Medulla oblongata (tissue), 1 donor: ENCODE data around the gene STAT5B.
A peak's percentile ranks its signal among the peaks of the same experiment; 100 is the strongest.
"Not testable (repeated sequence)": the region's sequence is repeated elsewhere in the genome, so short reads cannot be mapped to it uniquely, and the experiment has no call there.

Experiments used
- DNase-seq: peaks from one replicate; pipeline ENCODE4 v3.0.0-alpha.2; 2015; ENCODE audit errors: extremely low spot score

Gene STAT5B

GRCh38 chr17:42193969-42194899, 82.0 kb downstream of the STAT5B start, which contains the start of gene GHDC:
Gene GHDC, minus strand, starts transcription at chr17:42194494. Its CDS starts 913 bp downstream, at chr17:42193581.
- DNase-seq = peak; percentile 95

DNA sequence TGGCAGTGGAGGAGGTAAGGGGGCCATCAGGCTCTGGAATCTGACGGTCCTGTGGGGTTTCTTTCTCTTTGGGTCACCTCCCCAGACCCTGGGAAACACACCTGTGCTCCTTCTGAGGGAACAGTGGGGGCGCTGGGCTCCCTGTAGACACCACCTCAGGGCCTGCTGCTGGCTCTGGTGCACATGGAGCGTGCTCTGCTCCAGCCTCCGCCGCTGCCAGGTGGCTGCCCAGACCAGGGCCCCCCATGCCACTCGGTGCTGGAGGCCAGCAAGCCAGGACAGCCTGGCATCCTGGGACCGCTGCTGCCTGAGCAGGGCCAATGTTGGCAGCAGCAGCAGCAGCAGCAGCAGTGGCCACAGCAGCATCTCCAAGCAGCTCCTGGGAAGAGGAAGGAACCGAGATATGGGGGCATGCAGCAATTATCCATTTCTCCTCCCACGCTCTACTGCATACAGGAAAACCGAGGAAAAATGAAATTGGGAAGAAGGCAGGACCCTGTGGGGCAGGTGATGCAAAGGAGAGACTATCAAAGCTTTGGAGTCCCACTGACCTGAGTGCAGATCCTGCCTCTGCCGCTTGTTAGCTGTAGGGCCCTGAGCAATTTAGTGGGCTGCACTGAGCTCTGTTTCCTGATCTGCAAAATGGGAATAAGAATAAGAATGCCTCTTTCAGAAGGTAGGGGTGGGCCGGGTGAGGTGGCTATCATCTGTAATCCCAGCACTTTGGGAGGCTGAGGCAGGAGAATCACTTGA, 82.8 kb downstream of the STAT5B start:
- no peak for DNase-seq

DNA sequence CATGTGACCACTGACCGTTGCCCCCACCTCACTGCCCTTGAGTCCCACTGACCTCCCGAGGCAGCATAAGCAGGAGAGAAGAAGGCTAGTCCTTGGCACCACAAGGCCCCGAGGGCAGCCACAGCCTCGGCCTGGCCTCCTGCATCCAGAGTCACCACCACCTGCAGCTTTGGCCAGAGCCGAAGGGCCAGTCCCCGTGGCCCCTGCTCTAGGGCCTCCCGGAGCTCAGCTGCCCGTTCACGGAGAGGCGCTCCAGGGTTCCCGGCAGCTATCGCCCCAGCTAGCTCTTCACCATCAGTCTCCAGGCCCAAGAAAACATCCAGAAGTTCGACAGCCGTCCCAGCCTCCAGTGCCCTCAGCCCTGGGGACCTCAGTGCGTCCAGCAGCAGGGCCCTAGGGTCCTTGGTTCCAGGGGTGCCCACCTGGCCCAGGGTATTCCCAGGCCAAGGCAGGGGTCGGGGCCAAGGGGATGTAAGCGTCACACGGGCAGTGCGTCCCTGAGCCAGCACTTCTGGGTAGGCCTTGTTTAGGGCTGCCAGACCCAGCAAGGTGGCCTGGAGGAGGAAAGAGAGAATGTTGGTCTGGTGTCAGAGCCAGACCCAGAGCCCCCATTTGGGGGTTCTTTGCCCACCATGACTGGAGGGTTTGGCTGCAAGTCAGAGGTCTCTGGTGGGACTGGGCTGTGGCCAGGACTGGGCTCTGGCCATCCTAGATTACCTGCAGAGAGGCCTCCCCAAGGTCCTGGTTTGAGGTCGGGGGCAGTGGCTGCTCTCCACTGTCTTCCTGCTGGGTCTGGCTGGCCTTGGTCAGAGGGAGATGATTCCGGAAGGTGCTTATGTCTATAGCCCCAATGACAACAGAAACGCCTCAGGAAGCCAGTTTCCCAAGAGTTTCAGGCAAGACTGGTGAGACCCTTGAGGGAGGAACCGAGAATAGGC, 83.7 kb downstream of the STAT5B start:
- no peak for DNase-seq

GRCh38 chr17:42191275-42191608, 84.9 kb downstream of the STAT5B start:
- DNase-seq = no peak

DNA sequence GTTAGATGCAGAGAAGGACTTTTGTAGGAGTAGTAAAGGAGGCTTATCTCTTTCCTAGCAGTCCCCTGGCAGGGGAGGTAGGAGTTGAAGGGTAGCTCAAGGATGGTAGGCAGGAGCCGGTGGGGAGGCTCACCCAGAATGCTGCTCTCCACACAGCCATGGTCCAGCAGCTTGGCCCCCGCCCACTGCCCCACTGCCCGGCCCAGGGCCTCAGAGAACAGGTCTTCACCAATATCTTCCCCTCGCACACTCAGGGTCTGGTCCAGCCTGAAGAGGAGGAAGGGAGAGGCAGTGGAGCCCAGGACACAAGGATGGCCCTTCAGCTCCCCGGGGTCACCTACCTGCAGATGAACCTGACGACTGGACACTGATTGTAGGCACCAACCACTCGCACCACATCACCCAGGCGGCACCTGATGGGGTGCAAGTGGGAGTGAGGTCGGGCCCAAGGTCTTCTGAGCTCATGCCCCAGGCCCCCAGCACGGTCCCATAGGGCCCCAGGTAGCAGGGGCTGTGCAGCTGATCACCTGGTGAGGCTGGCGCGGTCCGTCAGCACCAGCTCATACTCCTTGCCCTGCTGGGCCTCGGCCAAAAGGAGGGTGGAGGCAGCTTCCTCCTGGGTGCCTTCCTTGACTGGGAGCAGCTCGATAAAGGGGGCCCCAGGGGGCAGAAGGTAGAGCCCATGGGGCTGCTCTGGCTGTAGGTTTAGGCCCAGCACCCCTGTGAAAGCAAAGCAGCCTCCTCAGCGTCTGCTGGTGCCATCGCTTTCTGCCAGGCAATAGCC, 85.5 kb downstream of the STAT5B start:
- no peak for DNase-seq

- no peak for DNase-seq
Measured at GRCh38 chr17:42189651-42189965, 86.6 kb downstream of the STAT5B start.

DNA sequence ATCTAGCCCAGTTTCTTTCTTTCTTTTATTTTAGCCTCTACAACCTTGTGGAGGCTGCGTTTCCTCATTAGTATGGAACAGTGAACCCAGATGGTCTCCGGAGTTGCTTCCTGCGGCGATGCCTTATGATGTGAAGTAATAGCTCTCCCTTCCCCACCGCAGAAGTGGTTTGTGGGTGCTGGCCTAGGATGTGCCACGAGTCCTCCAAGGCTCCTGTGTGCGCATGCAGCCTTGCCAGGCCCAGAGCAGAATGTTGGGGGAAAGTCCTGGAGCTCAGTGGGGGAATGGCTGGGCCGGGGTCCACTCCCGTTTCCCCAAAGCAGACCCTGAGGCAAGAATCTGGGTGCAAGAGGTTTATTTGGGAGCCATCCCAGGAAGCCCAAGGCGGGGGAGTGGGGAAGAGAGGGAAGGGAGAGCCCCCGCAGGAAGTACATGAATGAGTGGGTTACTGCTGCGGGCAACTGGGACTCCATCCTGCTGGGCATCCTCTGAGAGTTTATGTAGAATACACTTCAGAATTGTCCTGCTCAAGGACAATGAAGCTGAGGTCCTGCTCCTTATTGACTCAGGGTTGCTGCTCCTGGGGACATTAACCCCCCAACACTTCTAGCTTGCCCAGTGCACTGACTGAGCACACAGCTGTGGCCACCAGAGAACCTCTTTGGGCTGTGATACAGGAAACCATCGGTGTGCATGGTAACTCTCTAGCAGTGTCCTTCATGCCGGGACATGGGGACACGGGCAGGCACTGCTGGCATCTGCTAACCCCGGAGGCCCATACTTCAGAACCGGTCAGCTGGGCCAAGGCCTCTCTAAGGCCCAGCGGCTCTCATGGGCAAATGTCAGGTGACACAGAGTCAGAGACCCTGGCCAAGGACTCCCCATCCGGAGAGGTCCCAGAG, 87.2 kb downstream of the STAT5B start:
- peak; percentile 34 for DNase-seq

DNA sequence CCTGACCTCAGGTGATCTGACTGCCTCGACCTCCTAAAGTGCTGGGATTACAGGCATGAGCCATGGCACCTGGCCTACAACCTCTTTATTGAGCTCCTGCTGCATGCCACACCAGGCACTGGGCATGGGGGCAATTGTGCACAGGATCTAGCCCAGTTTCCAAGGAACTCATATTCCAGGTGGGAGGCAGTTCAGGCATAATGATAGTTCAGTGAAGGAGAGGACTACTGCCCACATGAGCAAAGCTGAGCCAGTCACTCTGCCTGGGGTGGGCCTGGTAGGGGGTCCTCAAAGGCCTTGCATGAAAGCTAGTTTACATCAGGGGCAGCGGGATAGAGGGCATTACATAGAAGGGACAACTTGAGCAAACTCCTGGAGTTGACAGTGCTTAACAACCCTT, 88.4 kb downstream of the STAT5B start:
- no peak for DNase-seq

- not testable (repeated sequence) for DNase-seq
Measured at GRCh38 chr17:42186191-42186590, 90.0 kb downstream of the STAT5B start.

- DNase-seq = no peak
Measured at GRCh38 chr17:42185621-42185930, 90.6 kb downstream of the STAT5B start.

DNA sequence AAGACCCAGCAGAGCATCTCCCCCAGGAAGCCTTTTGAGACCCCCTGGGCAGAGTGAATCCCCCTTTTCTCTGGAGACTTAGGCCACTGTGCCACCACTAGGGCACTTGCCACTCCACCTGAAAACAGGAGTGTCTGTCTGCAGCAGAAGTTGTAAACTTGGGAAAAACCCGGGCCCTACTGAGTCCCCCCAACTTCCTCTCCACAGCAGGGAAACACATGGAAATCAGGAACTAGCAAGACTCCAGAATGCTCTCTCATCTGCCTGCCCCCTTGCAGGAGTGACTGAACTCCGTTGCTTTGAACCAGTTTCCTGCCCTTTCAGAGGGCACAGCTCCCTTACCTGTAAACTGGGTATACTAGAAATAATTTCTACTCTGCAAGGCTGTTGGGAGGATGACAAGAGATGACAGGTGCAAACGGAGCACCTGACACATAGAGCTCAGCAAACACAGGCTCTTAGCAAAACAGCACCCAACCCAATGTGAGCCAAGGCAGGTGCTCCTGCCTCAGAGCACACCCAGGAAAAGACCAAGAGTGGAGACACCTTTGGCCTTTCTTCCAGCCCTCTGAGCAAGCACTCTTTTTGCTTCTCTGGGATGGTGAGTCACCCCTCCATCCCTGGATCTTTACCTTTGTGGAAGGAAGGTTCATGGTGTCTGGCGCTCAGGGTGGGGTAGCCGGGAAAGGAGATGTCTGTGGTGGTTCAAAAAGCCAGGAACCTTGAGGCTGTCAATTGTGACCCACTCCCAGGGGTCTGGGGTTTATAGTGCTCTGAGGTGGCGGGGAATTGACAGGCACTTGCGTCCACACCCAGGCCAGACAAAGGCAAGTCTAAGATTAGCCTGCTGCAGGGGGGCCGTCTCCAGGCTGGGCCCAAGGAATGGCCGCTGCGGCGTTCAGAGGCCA, 91.2 kb downstream of the STAT5B start, which contains the start of gene HCRT:
HCRT (minus strand) TSS at position 740 of the 908 bp plus-strand sequence; CDS start at position 653, 87 bp downstream.
- peak; percentile 39 for DNase-seq

DNA sequence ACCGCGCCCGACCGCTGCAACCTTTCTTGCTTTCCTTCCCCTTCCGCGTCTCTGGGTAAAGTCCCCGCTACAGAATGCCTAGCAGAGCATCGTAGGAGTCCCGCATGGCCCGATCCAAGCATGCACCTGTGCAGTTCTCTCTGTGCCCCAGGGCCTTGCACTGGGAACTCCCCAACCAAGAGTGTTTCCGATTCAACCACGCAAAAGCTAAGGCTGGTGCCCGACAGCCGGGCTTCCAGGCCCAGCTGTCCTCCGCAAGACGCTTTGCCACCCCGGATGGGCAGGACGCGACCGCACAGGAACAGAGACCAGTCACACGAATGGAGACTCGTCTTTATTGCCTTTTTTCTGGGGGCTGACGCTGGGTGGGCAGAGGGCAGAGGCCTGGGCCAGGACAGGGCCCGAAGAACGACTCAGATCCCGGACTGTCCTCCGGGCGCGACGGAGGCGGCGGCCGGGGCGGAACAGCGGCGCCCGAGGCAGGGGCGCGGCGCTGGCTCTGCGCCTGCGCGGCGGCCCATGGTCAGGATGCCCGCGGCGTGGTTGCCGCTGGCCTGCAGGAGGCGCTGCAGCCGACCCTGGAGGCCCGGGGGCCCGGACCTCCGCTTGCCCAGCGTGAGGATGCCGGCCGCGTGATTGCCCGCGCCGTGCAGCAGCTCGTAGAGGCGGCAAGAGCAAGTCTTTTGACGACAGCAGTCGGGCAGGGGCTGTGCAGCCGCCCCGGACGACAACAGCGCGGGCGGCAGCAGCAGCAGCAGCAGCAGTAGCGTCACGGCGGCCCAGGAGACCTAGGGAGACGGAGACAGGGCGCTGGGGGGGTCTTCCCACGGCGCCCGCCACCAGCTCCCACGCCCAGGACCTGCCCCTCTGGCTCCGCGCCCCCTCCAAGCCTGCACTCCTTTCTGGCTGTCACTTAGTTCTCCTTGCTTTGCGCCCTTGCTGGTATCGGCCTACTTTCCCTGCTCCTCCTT, 92.2 kb downstream of the STAT5B start:
- peak; percentile 86 for DNase-seq

DNA sequence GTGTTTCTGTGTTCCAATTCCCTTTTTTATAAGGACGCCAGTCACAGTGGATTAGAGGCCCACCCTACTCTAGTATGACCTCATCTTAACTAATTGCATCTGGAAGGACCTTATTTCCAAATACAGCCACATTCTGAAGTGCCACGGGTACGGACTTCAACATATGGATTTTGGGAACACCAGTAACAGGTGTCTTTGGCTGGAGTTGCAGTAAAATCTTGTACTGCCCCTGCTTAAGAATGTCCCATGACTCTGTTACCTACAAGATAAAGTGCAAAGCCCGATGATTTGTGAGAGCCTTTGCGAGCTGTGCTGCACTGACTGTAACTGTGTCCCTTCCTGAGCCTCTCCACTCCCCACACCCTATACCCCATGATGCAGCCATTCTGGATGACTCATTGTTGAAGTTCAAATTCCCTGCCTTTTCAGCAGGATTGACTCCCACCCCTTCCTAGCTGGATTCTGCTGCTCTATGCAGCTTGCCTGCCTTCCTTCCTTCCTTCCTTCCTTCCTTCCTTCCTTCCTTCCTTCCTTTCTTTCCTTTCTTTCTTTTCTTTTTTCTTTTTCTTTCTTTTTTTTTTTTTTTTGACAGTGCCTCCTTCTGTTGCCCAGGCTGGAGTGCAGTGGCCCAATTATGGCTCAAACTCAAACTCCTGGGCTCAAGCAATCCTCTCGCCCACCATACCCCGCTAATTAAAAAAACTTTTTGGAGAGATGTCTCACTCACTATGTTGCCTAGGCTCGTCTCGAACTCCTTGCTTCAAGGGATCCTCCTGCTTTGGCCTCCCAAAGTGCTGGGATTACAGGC, 93.1 kb downstream of the STAT5B start:
- DNase-seq = no peak

GRCh38 chr17:42181851-42182207, 94.4 kb downstream of the STAT5B start:
- no peak for DNase-seq

- DNase-seq = peak; percentile 72
Measured at GRCh38 chr17:42180922-42181850, 95.0 kb downstream of the STAT5B start, which contains the start of gene KCNH4. Gene KCNH4, minus strand, starts transcription at chr17:42181142. Its CDS starts 197 bp downstream, at chr17:42180945.

DNA sequence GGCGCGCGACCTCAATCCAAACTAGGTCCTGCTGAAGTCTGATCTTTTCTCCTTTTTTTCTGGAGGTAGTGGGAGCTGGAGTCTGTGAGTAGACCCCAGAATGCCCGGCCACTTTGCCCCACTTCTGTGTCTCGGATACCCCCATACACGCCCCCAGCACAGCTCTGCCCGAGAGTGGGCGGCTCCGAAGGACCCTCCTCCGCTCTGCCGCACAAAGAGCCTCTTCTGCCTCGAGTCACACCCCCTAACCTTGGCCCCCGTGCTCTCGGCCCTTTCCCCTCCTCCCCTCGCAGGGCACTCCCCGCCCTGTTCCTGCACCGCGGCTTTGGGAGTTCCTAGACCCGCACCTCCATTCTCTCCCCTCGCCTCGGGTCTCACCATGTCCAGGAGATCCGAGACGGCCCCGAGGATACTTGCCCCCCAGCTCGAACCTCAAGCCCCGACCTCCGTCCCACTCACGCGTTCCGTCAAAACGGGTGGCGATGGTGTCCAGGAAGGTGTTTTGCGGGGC, 95.7 kb downstream of the STAT5B start:
- no peak for DNase-seq
